LoVo (cell line): ENCODE measurements around the gene SYT17.

Experiments used
- DNase-seq: peaks from one replicate; pipeline ENCODE4 v3.0.0-alpha.2; 2016; ENCODE audit warnings: low spot score

SYT17 gene

GRCh38 chr16:19264123-19264673, 96.2 kb downstream of the SYT17 start:
- no peak for DNase-seq

GRCh38 chr16:19265380-19265930, 97.4 kb downstream of the SYT17 start:
- no peak for DNase-seq

DNA sequence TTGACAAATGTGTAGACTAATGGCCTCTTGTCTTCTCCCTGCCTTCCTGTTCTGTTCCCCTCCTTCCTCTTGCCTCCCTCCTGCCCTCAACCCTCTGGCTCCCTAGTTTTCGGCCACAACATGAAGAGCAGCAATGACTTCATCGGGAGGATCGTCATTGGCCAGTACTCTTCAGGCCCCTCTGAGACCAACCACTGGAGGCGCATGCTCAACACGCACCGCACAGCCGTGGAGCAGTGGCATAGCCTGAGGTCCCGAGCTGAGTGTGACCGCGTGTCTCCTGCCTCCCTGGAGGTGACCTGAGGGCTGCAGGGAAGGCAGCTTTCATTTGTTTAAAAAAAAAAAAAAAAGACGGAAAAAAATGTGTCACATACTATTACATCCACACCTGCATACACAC, 98.7 kb downstream of the SYT17 start:
- no peak for DNase-seq

- DNase-seq, result no peak
Measured at GRCh38 chr16:19269098-19269497, 101.1 kb downstream of the SYT17 start.

GRCh38 chr16:19274165-19274797, 106.2 kb downstream of the SYT17 start:
- DNase-seq, result no peak

DNA sequence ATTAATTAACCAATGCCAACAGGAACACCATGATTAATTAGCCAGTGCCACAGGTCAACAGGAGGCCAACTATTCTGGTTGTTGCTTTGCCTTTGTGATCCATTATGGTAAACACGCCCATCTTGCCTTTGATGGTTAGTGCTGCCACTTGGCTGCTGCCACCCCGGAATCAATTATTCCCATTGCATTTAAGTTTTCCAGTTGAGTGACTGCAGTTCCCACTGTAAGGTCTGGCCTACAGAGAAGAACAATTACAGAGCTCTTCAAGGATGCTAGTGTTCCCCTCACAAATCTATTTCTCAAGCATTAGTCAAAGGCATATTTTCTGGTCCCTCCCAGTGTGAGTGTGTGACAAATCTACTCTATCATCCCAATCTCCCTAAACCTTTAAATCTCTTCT, 110.4 kb downstream of the SYT17 start:
- DNase-seq, result no peak

DNA sequence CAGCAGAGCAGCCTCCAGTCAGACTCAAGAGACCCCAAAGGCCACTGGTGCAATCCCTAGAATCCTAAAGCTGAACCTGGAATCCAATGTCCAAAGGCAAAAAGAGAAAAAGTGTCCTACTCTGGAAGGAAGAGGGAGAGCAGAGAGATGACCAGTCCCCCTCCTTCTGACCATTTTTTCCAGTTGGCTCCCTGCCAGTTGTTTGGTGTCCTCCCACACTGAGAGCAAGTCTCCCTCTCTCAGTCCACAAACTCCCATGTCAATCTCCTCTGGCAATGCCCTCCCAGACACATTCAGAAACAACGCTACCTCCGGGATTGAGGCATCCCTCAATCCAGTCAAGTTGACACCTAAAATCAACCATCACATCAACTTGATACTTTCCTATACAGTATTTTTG, 113.2 kb downstream of the SYT17 start:
- DNase-seq, result no peak

DNA sequence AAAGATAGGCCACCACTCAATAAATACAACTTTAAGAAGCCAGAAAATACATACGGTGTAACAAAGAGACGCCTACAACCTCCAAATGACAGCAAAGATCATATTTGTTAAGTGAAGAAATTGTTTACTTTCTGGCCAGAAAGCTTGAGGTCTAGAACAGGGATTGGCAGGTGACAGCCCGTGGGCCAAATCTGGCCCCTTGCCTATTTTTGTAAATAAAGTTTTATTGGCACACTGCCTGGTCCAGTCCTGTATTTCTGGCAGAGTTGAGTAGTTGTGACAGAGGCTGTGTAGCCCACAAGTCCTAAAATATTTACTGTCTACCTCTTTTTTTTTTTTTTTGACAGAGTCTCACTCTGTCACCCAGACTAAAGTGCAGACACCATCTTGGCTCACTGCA, 114.1 kb downstream of the SYT17 start:
- DNase-seq, result no peak

GRCh38 chr16:19283637-19284036, 115.6 kb downstream of the SYT17 start:
- peak; percentile 5 for DNase-seq

DNA sequence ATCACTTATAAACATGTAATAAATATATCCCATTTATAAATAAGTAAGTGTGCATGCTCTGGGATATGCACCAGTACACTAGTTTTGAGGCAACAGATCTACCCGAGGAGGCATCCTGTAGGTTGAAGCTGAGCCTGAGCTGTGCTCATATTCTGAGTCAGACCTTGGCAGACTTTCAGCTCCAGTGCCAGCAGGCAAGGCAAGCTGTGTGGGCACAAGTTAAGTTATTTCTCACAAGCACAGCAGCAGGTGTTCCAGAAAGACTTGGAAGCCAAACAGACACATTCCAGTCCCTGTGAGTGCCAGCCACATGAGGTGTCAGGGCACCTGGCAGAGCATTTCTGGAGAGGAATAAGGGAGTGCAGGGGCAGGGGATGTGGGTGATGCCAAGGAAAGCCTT, 116.2 kb downstream of the SYT17 start:
- peak; percentile 62 for DNase-seq

DNA sequence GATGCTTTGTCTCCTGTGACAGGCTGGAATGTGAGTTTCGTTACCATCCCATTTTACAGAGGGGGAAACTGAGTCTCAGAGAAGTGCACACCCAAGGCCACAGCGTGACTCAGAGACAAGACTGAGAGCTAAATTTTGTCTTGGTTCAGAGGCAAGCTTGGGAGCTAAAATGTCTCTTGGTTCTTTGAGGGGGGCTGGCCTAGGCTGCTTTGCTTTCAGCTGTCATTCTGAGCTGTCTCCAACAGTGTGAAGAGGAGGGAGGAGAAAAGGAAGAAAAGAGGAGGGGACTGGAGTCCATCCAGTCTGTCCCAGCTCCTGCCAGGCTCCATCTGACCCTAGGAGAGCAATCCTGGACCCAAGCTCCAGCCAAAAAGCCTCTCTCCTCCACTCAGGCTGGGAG, 117.4 kb downstream of the SYT17 start, which contains the start of gene CLEC19A:
Gene CLEC19A, plus strand, starts transcription at position 301 of the 400 bp plus-strand sequence. CDS start 121 bp downstream, outside the sequence.
- no peak for DNase-seq

- DNase-seq, result no peak
Measured at GRCh38 chr16:19286827-19287226, 118.8 kb downstream of the SYT17 start.

DNA sequence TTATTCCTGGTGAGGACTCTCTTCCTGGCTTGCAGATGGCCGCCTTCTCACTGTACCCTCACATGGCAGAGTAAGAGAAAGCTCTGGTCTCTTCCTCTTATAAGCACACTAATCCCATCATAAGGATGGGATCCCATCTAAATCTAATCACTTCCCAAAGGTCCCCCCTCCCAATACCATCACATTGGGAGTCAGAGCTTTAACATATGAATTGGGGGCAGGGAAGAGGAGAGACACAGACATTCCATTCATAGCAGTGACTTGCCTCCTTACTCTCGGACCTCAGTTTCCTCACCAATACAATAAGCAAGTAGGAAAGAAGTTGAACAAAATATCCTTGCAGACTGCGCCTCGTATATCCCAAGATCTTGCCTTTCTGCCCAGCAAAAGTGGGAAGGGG, 119.2 kb downstream of the SYT17 start:
- no peak for DNase-seq

DNA sequence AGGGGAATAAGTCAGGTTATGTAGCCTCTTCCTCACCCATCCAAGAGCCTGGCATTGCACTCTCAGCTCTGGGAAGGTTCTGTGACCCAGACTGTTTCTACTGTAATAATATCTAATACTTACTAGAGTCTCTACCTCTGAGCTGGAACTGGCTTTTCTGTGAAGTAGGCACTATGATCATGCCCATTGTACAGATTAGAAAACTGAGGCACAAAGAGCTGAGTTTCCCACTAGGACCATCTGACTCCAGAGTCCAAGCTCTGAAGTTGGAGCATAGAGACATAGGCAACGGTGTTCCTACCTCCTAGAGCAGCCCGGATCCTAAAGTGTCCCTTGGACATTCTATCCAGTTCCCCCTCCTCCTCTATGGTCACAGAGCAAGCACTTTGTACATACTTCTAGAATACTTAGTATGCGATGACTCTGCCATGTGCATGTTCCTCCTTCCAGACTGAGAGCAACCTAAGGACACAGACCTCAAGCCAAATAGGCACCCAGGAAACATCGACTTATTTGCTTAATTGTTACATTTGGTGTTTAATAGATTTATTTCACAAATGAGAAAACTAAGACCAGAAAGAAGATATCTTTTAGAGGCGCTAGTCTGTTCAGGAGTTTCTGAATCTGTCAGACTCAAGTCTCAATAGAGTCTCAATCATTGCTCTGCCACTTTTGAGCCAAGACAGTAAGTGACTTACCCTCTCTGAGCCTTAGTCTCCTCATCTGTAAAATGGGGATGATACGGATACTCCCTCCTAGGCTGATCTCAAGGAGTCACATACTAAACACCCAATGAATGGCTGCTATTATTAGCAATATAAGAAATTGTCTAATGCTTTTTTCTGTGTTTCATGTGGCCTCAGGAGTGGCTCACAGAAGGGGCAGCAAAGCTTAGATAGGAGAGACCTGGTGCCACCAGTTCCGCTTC, 121.1 kb downstream of the SYT17 start:
- DNase-seq, result no peak

DNA sequence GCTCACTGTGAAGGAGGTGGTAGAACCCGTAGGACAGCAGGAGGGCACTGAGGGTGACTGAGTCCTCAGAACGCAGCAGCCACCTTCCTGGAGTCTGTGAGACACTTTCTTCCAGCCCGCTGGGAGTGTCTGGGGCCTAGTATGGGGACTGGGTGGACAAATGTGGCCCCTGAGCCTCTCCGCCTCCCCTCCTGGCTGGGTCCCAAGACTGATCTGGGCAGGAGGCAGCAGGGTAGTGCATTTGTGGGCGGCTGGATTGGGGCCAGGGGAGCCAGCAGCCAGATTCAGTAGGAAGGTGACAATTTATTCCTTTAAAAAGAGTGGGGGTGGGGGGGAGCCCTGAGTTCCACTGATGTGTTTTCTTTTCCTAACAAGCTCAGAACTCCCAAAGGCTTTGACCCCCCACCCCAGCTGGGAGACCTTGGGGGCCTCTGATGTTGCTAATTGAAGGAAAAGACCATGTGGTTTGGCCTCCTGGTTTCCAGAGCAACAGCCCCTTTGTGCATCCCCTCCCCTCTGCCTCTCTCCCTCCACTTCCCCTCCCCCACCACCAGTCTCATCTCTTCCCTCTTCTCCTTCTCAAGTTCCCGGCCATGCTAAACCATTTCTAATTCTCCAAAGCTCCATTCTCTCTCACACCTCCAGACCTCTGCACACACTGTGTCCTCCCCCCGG, 121.9 kb downstream of the SYT17 start:
- DNase-seq, result no peak

DNA sequence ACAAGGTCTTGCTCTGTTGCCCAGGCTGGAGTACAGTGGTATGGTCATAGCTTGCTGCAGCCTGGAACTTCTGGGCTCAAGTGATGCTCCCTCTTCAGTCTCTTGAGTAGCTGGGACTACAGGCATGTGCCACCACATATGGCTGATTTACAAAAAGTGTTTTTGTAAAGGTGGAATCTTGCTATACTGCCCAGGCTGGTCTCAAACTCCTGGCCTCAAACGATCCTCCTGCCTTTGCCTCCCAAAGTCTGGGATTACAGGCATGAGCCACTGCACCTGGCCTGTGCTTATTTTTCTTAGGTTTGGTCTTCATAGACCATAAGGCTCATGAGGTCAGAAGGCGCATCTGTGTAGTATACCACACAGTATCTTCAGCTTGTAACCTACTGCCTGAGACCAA, 122.8 kb downstream of the SYT17 start:
- DNase-seq, result no peak

DNA sequence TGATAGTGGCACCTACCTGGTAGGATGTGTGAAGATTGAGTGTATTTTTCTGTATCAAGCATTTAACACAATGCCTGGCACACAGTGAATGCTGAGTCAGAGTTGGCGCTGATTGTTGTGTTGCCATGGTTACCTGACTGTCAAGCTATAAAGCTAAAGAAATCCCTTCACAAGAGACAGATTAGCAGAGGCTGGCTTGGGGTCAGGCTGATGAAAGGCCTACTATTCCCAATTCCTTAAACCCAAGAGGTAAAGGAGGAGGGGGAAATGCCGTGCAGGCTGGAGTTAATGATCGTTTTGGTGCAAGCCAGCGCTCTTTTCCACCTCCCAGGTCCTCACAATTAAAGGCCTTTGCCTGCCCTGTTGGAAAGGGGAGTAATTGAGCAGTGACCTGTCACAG, 123.4 kb downstream of the SYT17 start:
- DNase-seq, result peak; percentile 7

DNA sequence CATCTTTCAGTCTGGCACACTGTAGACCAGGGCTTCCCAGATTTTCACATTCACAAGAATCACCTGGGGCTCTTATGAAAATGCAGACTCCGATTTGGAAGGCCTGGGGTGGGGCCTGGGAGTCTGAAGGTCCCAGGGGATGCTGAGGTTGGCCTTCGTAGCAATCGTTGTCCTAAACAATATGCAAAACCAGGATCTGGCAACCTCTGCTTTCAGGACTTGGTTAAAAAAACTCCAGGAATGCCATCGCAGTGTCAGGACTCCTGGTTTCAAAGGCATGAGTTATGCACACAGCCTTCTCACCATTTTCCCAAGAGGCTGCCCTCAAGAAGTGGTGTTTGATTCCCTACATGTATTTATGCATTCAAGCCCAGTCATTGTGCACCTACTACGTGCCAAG, 124.1 kb downstream of the SYT17 start:
- DNase-seq, result no peak

- DNase-seq, result no peak
Measured at GRCh38 chr16:19294156-19294649, 126.2 kb downstream of the SYT17 start.

GRCh38 chr16:19295393-19295792, 127.4 kb downstream of the SYT17 start:
- no peak for DNase-seq

- no peak for DNase-seq
Measured at GRCh38 chr16:19297454-19297853, 129.4 kb downstream of the SYT17 start.

DNA sequence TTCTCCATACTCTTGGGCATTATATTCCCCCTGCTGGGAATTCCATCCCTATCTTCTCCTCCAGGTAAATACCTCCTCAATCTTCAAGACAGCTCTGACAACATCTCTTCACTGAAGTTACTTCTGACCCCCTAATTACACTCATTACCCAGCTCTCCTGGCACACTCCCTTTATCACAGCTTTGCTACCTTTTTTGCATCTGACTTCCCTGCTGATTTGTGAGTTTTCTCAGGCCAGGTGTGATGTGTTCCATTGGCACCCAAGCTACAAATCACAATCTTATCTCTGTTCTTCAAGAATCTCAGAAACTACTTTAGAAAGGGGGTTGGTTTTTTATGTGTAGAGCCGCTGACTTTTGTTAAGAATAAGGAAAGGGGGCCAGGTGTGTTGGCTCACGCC, 131.5 kb downstream of the SYT17 start:
- DNase-seq, result no peak
